ENCODE measurements around the gene CD3E. TPM values are rescaled to one million over a fixed set of nuclear protein-coding genes. Genes with fewer than 3 reads are reported as not detected.

The CD3E gene
- total and polyA plus RNA-seq, 12 donors, result 0.63 to 3.4 (median 2.7) TPM; not detected in 2

- H3K27ac ChIP-seq, result no peak overlapping the region
- H3K27me3 ChIP-seq, result no peaks in the 10 kb centered on the region
- intact Hi-C loops (cut with DNase I), result no loop called here
- H3K4me1 ChIP-seq (replicated peaks in 1 of 2), result no peaks in the 10 kb centered on the region
- no peak overlapping the region for H3K4me3 ChIP-seq
- H3K36me3 ChIP-seq (replicated peaks in 1 of 2), result no peaks in the 10 kb centered on the region
- DNase-seq, result no peak
- no peaks in the 10 kb centered on the region for H3K9me3 ChIP-seq (replicated peaks in 1 of 3)
- TF ChIP-seq POLR2A (IDR thresholded peaks at IDR 0.05), result no peak
- TF ChIP-seq, protein P1, sequence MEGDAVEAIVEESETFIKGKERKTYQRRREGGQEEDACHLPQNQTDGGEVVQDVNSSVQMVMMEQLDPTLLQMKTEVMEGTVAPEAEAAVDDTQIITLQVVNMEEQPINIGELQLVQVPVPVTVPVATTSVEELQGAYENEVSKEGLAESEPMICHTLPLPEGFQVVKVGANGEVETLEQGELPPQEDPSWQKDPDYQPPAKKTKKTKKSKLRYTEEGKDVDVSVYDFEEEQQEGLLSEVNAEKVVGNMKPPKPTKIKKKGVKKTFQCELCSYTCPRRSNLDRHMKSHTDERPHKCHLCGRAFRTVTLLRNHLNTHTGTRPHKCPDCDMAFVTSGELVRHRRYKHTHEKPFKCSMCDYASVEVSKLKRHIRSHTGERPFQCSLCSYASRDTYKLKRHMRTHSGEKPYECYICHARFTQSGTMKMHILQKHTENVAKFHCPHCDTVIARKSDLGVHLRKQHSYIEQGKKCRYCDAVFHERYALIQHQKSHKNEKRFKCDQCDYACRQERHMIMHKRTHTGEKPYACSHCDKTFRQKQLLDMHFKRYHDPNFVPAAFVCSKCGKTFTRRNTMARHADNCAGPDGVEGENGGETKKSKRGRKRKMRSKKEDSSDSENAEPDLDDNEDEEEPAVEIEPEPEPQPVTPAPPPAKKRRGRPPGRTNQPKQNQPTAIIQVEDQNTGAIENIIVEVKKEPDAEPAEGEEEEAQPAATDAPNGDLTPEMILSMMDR (IDR thresholded peaks at IDR 0.05), result no peak
Observed at GRCh38 chr11:118328745-118329144, 24.2 kb downstream of the CD3E start.

DNA sequence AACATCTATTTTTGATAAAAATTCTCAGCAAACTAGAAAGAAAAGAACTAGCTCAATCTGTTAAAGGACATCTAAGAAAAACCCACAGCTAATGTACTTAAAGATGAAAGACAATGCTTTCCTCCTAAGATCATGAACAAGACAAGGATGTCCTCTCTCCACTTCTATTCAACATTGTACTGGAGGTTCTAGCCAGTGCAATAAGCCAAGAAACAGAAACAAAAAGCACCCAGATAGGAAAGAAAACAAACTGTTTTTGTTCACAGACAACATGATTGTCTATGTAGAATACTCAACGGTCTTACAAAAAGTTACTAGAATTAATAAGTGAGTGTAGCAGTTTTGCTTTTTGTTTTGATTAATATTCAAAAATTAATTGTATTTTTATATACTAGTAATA lies 30.2 kb downstream of the CD3E start:
- intact Hi-C loops (cut with DNase I), result no loop called here
- 54 to 91% (median 79%) methylated on average over 1 of the region's 1 CpG for WGBS, 4 donors
- Histone ChIP-seq H3K4me1 (replicated peaks in 1 of 2) (no peaks in the 10 kb centered on the region), H3K4me3 (no peak overlapping the region), H3K27me3 (no peaks in the 10 kb centered on the region), H3K36me3 (replicated peaks in 1 of 2) (no peaks in the 10 kb centered on the region), H3K9me3 (replicated peaks in 1 of 3) (no peaks in the 10 kb centered on the region), H3K27ac (no peak overlapping the region)
- no peak for DNase-seq
- TF ChIP-seq, protein P1 (IDR thresholded peaks at IDR 0.05), result no peak
- no peak for TF ChIP-seq POLR2A (IDR thresholded peaks at IDR 0.05)

DNA sequence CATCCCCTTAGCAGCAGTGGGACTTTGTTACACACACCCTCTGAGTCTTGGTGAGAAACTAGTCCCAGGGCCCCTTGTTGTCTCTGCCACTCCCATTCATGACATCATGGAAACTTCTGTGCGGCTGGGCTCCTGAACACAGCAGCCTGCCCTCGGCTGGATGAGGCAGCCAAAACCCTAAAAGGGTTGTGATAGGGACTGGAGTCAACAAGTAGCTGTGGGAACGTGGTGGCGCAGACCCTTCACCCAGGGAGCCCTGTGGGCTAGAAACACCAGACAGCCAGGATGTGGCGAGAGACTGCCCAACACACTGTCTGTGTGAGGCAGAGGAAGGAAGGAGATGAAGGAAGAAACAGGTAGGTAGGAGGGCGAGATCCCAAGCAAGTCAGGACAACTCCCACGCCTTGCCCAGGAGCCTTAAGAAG lies 34.1 kb downstream of the CD3E start:
- TF ChIP-seq POLR2A (IDR thresholded peaks at IDR 0.05), result no peak
- TF ChIP-seq, protein P1 (IDR thresholded peaks at IDR 0.05), result no peak

GRCh38 chr11:118339281-118339961 lies 34.9 kb downstream of the CD3E start:
- no peaks in the 10 kb centered on the region for H3K36me3 ChIP-seq (replicated peaks in 1 of 2)
- H3K27ac ChIP-seq, result no peak overlapping the region
- 65 to 75% (median 71%) methylated on average over 5 of the region's 5 CpGs for WGBS, 4 donors
- no peak for DNase-seq
- H3K9me3 ChIP-seq (replicated peaks in 1 of 3), result no peaks in the 10 kb centered on the region
- TF ChIP-seq POLR2A (IDR thresholded peaks at IDR 0.05), result no peak
- TF ChIP-seq, protein P1 (IDR thresholded peaks at IDR 0.05), result no peak
- intact Hi-C loops (cut with DNase I), result no loop called here
- H3K27me3 ChIP-seq, result no peaks in the 10 kb centered on the region
- no peaks in the 10 kb centered on the region for H3K4me1 ChIP-seq (replicated peaks in 1 of 2)
- no peak overlapping the region for H3K4me3 ChIP-seq

More for the DNA sequence above, 34.1 kb downstream of the CD3E start:
- H3K27me3 ChIP-seq, result no peaks in the 10 kb centered on the region
- intact Hi-C loops (cut with DNase I), result no loop called here
- WGBS, 4 donors, result 46 to 71% (median 57%) methylated on average over 7 of the region's 7 CpGs
- H3K9me3 ChIP-seq (replicated peaks in 1 of 3), result no peaks in the 10 kb centered on the region
- H3K36me3 ChIP-seq (replicated peaks in 1 of 2), result no peaks in the 10 kb centered on the region
- H3K4me1 ChIP-seq (replicated peaks in 1 of 2), result no peaks in the 10 kb centered on the region
- DNase-seq, result peak in 1 of 7 donors; percentile 25
- H3K4me3 ChIP-seq, result no peak overlapping the region
- no peak overlapping the region for H3K27ac ChIP-seq

All from adrenal gland (tissue), 12 donors.